Mesenchymal stem cell (in vitro differentiated cells and primary cell): ENCODE measurements around the gene PNPLA2.

Source experiments
- DNase-seq: peaks from one replicate; pipeline ENCODE4 v3.0.0-alpha.2; 2013
- H2AFZ ChIP-seq: one replicate; pipeline ENCODE4 v1.6.1; 2013; ENCODE audit warnings: low read depth, mild to moderate bottlenecking, control low read depth, inconsistent platforms, low read length, moderate library complexity
- H2AK5ac ChIP-seq: 2 replicates; pipeline ENCODE4 v1.6.1; 2013; ENCODE audit warnings: low read length, moderate library complexity, mild to moderate bottlenecking, inconsistent platforms; ENCODE audit not compliant: severe bottlenecking
- H2BK120ac ChIP-seq: one replicate; pipeline ENCODE4 v1.6.1; 2013; ENCODE audit warnings: low read depth, mild to moderate bottlenecking, inconsistent platforms, low read length, moderate library complexity
- H2BK12ac ChIP-seq, 2 experiments: one replicate each; pipeline ENCODE4 v1.6.1; 2013; ENCODE audit warnings: inconsistent platforms in 2 of 2, low read length in 2 of 2, mild to moderate bottlenecking in 2 of 2, moderate library complexity in 2 of 2, control low read depth in 1 of 2
- H2BK15ac ChIP-seq: one replicate; pipeline ENCODE4 v1.6.1; 2013; ENCODE audit warnings: mild to moderate bottlenecking, low read depth, inconsistent platforms; ENCODE audit not compliant: poor library complexity, severe bottlenecking
- H2BK5ac ChIP-seq: 2 replicates; pipeline ENCODE4 v1.6.1; 2013; ENCODE audit warnings: low read depth, mild to moderate bottlenecking, low read length, control low read depth, inconsistent platforms; ENCODE audit not compliant: poor library complexity, severe bottlenecking
- H3K14ac ChIP-seq, 2 experiments: one replicate each; pipeline ENCODE4 v1.6.1; 2013; ENCODE audit warnings: inconsistent platforms in 2 of 2, low read length in 2 of 2, control low read depth in 1 of 2, mild to moderate bottlenecking in 1 of 2, moderate library complexity in 1 of 2
- H3K18ac ChIP-seq, 2 experiments: one replicate each; pipeline ENCODE4 v1.6.1; 2013; ENCODE audit warnings: inconsistent platforms in 2 of 2, low read length in 2 of 2, control low read depth in 1 of 2, low read depth in 1 of 2, mild to moderate bottlenecking in 1 of 2
- H3K23ac ChIP-seq, 2 experiments: one replicate each; pipeline ENCODE4 v1.6.1; 2013; ENCODE audit warnings: inconsistent platforms in 2 of 2, low read length in 2 of 2, mild to moderate bottlenecking in 2 of 2, moderate library complexity in 2 of 2, control low read depth in 1 of 2
- H3K27ac ChIP-seq: 2 replicates; pipeline ENCODE4 v1.5.1; 2013; ENCODE audit warnings: mild to moderate bottlenecking, moderate library complexity, low read length, control low read depth, inconsistent platforms; ENCODE audit not compliant: poor library complexity, severe bottlenecking
- H3K27me3 ChIP-seq, 2 experiments: 2 replicates each; pipeline versions ENCODE4 v1.6.1 to v1.7.0; 2013; ENCODE audit warnings: low read length in 2 of 2, mild to moderate bottlenecking in 2 of 2, moderate library complexity in 2 of 2, control low read depth in 1 of 2, inconsistent platforms in 1 of 2; ENCODE audit not compliant: control insufficient read depth in 1 of 2, insufficient read depth in 1 of 2
- H3K36me3 ChIP-seq, 2 experiments: 2 replicates each; pipeline versions ENCODE4 v1.6.1 to v1.7.0; 2013; ENCODE audit warnings: low read length in 2 of 2, control low read depth in 1 of 2, inconsistent platforms in 1 of 2, low read depth in 1 of 2, mild to moderate bottlenecking in 1 of 2; ENCODE audit not compliant: insufficient read depth in 2 of 2, control insufficient read depth in 1 of 2
- H3K4ac ChIP-seq, 2 experiments: one replicate each; pipeline ENCODE4 v1.6.1; 2013; ENCODE audit warnings: inconsistent platforms in 2 of 2, low read length in 2 of 2, mild to moderate bottlenecking in 2 of 2, moderate library complexity in 2 of 2, control low read depth in 1 of 2, low read depth in 1 of 2
- H3K4me1 ChIP-seq: 2 replicates; pipeline ENCODE4 v1.6.1; 2013; ENCODE audit warnings: low read depth, low read length, control low read depth; ENCODE audit not compliant: control insufficient read depth, insufficient read depth
- H3K4me2 ChIP-seq: 2 replicates; pipeline ENCODE4 v1.6.1; 2013; ENCODE audit warnings: low read length, mild to moderate bottlenecking, inconsistent platforms; ENCODE audit not compliant: poor library complexity, severe bottlenecking
- H3K4me3 ChIP-seq, 2 experiments: 2 replicates each; pipeline versions ENCODE4 v1.5.1 to v1.7.0; 2013; ENCODE audit warnings: low read length in 2 of 2, mild to moderate bottlenecking in 2 of 2, control low read depth in 1 of 2, low read depth in 1 of 2; ENCODE audit not compliant: insufficient read depth in 1 of 2
- H3K79me1 ChIP-seq: replicated peaks from 2 replicates; pipeline ENCODE4 v1.6.1; 2013; ENCODE audit warnings: mild to moderate bottlenecking, control low read depth, low read length, inconsistent platforms; ENCODE audit not compliant: poor library complexity, severe bottlenecking
- H3K9ac ChIP-seq: 2 replicates; pipeline ENCODE4 v1.7.0; 2013; ENCODE audit warnings: mild to moderate bottlenecking, low read length, moderate library complexity
- H3K9me3 ChIP-seq: 2 replicates; pipeline ENCODE4 v1.7.0; 2013; ENCODE audit warnings: mild to moderate bottlenecking, low read length; ENCODE audit not compliant: control insufficient read depth
- H4K8ac ChIP-seq: one replicate; pipeline ENCODE4 v1.6.1; 2013; ENCODE audit warnings: inconsistent platforms, mild to moderate bottlenecking, low read length, moderate library complexity
- H4K91ac ChIP-seq: one replicate; pipeline ENCODE4 v1.6.1; 2013; ENCODE audit warnings: mild to moderate bottlenecking, low read length, inconsistent platforms
- WGBS: methylation state at CpG from one replicate; pipeline ENCODE4 v1.1.7; 2013; ENCODE audit warnings: mixed read lengths; 5-methylcytosine and 5-hydroxymethylcytosine counted together

PNPLA2 gene

DNA sequence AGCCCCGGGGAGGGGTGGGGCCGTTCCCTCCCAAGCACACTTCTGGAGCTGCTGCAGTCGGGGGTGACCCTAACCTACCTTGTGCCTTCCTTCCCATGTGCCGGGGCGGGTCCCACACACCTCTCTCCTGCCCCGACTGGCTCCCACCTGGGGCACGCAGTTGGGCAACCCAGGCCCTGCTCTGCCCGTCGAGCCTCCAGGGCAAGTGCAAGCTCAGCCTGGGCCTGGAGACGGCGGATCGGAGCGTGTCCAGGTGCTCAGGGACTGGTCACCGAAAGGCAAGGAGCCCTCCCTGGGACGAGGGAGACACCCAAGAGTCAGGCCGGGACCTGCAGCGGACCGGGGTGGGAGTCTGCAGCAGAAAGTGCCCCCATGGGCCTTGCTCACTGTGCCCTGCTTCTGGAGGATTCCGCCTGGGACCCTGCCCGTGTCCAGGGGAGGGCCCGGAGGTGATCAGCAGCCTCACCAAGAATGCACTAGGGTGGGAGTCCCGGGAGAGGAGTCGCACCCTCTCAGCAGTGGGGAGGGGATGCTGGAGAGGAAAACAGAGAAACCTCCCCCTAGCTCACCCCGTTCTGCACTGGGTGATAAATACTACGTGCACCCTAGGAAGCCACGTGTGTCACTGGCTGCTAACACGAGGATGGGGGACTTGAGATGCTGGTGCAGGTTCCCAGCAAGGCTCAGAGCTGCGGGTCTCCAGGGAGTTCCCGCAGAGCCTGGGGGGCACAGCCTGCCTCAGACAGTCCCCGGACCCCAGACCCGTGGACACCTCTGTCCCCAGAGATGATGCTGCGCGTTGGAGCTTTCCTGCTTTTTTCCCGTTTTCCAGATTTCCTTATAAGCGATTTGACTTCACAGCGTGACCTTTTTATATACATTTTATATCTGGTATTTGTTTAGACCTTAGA is 36.2 kb upstream of the PNPLA2 start:
- Histone ChIP-seq H3K9ac (peak overlapping the region; percentile 61), H3K4me2 (no peak overlapping the region), H3K36me3 (peaks cover 23% of the 10 kb centered on the region in 2 experiments), H2AFZ (no peak overlapping the region), H3K23ac (no peak overlapping the region), H2BK5ac (no peak overlapping the region), H3K27ac (no peak overlapping the region), H3K4me1 (peaks cover 30% of the 10 kb centered on the region), H2BK12ac (no peak overlapping the region), H2AK5ac (no peak overlapping the region), H2BK15ac (no peak overlapping the region), H3K14ac (no peak overlapping the region), H3K18ac (no peak overlapping the region), H3K79me1 (peaks cover 20% of the 10 kb centered on the region), H3K4me3 (no peak overlapping the region), H2BK120ac (no peak overlapping the region), H3K4ac (no peak overlapping the region), H4K8ac (no peak overlapping the region), H3K9me3 (no peaks in the 10 kb centered on the region), H3K27me3 (no peaks in the 10 kb centered on the region), H4K91ac (no peak overlapping the region)
- no peak for DNase-seq
- 81% methylated on average over 32 of the region's 36 CpGs for WGBS

DNA sequence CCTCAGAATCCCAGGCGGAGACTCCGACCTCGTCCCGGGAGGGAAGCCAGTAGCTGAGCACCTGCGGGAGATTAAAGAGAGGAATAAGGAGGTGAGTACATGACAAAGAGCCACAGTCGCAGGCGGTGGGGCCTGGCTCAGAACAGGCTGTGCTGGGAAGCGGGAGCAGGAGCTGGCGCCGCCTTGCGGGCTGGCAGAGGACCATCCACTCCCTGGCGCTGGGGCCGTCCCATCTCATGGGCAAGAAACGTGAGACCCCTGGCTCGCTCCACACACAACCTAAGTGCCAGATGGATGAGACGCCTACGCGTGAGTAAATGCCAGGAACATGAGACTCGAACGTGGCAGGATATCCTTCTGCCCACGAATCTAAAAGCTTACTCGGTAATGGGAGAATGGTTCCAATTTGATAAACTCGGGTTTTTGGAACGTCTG is 35.1 kb upstream of the PNPLA2 start:
- peak overlapping the region; percentile 9 for H3K27ac ChIP-seq
- H2BK15ac ChIP-seq, result no peak overlapping the region
- H3K14ac ChIP-seq, result no peak overlapping the region
- peak; percentile 86 for DNase-seq
- peaks cover 25% of the 10 kb centered on the region for H3K4me1 ChIP-seq
- H3K27me3 ChIP-seq, result peaks cover 0 to 3% of the 10 kb centered on the region in 2 experiments
- WGBS, result 11% methylated on average over 24 of the region's 24 CpGs
- H3K36me3 ChIP-seq, result peaks cover 21 to 23% of the 10 kb centered on the region in 2 experiments
- no peak overlapping the region for H3K23ac ChIP-seq
- H2AFZ ChIP-seq, result no peak overlapping the region
- H2AK5ac ChIP-seq, result peak overlapping the region; percentile 36
- H4K91ac ChIP-seq, result no peak overlapping the region
- H4K8ac ChIP-seq, result no peak overlapping the region
- H3K4me2 ChIP-seq, result peak overlapping the region; percentile 46
- peak overlapping the region in 1 of 2 experiments; percentile 44 for H3K4me3 ChIP-seq
- no peak overlapping the region for H3K4ac ChIP-seq
- H3K9ac ChIP-seq, result peak overlapping the region; percentile 61
- H3K18ac ChIP-seq, result no peak overlapping the region
- H3K9me3 ChIP-seq, result no peaks in the 10 kb centered on the region
- no peak overlapping the region for H2BK12ac ChIP-seq
- no peak overlapping the region for H2BK5ac ChIP-seq
- H3K79me1 ChIP-seq, result peaks cover 17% of the 10 kb centered on the region
- no peak overlapping the region for H2BK120ac ChIP-seq

DNA sequence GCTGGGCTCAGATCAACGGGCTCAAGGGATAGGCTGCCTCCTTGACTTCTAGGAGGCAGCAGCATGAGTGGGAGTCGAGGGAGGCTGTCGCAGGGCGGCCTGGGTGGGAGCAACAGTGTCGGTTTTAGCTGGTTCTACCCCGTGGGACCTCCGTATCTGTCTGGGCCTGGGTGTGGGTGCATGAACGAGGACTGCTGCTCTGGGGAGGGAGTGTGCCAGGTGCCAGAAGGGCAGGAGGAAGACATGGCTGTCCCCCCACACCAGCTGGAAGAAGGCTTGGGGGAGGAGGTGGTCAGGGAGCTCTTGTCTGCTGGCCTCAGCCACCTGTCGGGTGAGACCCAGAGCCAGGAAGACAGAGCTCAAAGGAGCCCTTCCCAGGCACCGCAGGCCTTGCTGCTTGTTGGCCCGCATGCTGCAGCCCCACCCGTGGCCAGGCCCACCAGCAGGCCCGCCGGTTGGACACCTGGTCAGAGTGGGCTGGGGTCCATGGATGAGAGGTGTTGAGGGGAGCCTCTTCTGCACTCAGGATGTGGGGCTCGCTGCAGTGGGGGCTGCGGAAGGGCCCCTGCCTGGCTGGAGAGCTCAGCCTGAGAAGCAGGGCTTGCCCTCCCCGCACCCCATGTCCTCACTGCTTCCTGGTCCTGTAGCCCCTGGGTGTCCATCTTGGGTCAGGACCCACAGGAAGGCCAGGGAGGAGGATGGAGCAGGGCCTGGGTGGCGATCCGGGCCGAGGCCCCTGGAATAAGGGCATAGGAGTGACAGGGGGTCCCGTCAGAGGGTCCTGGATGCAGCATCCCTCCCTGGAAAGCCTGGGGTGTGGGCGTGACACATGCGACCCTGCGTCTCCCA is 32.3 kb upstream of the PNPLA2 start:
- Histone ChIP-seq H2BK120ac (no peak overlapping the region), H3K4me2 (no peak overlapping the region), H3K4me1 (peaks cover 27% of the 10 kb centered on the region), H3K4me3 (no peak overlapping the region), H3K9me3 (no peaks in the 10 kb centered on the region), H3K9ac (no peak overlapping the region), H3K18ac (no peak overlapping the region), H3K27ac (no peak overlapping the region), H2AFZ (no peak overlapping the region), H2BK15ac (no peak overlapping the region), H2BK12ac (no peak overlapping the region), H3K36me3 (peaks cover 4 to 8% of the 10 kb centered on the region in 2 experiments), H3K4ac (no peak overlapping the region), H3K14ac (no peak overlapping the region), H4K8ac (no peak overlapping the region), H3K79me1 (no peaks in the 10 kb centered on the region), H4K91ac (no peak overlapping the region), H2AK5ac (no peak overlapping the region), H3K27me3 (peaks cover 4 to 14% of the 10 kb centered on the region in 2 experiments), H2BK5ac (no peak overlapping the region), H3K23ac (no peak overlapping the region)
- 93% methylated on average over 24 of the region's 24 CpGs for WGBS
- no peak for DNase-seq
